OCI-LY3 (cell line): Measurements from ENCODE around the gene COQ8B.

ENCODE experiments used
- H2AFZ ChIP-seq: fragments of 200-600, 300-600 bp; shearing (Covaris generic); 2 replicates; pipeline ENCODE4 v1.6.0; 2014; ENCODE audit warnings: antibody characterized with exemption, low read depth, low read length
- H3K27ac ChIP-seq: fragments of 200-600, 300-600 bp; sonication (generic); 2 replicates; pipeline ENCODE4 v1.5.1; 2014; ENCODE audit warnings: mild to moderate bottlenecking, low read length, moderate library complexity, mixed read lengths
- H3K27me3 ChIP-seq: fragments of 200-600, 300-600 bp; sonication (generic); 2 replicates; pipeline ENCODE4 v1.6.1; 2014; ENCODE audit warnings: low read depth, low read length, mixed read lengths
- H3K36me3 ChIP-seq: fragments of 200-600, 300-600 bp; sonication (generic); replicated peaks from 2 replicates; pipeline ENCODE3; 2014; ENCODE audit warnings: low read depth, low read length, mixed read lengths
- H3K4me1 ChIP-seq: fragments of 300-600, 200-600 bp; sonication (generic); 2 replicates; pipeline ENCODE4 v1.6.1; 2014; ENCODE audit warnings: low read length, mixed read lengths
- H3K4me2 ChIP-seq: fragments of 200-600, 300-600 bp; sonication (generic); 2 replicates; pipeline ENCODE4 v1.6.1; 2014; ENCODE audit warnings: low read length, mixed read lengths
- H3K4me3 ChIP-seq: fragments of 300-600, 200-600 bp; sonication (generic); 2 replicates; pipeline ENCODE4 v1.5.1; 2014; ENCODE audit warnings: antibody characterized with exemption, mild to moderate bottlenecking, low read length, moderate library complexity
- H3K79me2 ChIP-seq: fragments of 300-600, 200-600 bp; shearing (Covaris generic); 2 replicates; pipeline ENCODE4 v1.6.1; 2014; ENCODE audit warnings: mild to moderate bottlenecking, low read length, mixed read lengths
- H3K9ac ChIP-seq: fragments of 300-600, 200-600 bp; shearing (Covaris generic); 2 replicates; pipeline ENCODE4 v1.6.0; 2014; ENCODE audit warnings: mild to moderate bottlenecking, low read length, moderate library complexity
- H3K9me3 ChIP-seq: fragments of 200-600, 300-600 bp; shearing (Covaris generic); 2 replicates; pipeline ENCODE4 v1.6.1; 2014; ENCODE audit warnings: low read length, mixed read lengths; ENCODE audit not compliant: insufficient read depth
- H4K20me1 ChIP-seq: fragments of 200-600, 300-600 bp; sonication (generic); 2 replicates; pipeline ENCODE4 v1.6.1; 2016; ENCODE audit warnings: low read length, mixed read lengths; ENCODE audit not compliant: insufficient read depth
- EZH2phosphoT487 ChIP-seq: fragments of 200-600 bp; shearing (Covaris generic); IDR thresholded peaks from 2 replicates; pipeline ENCODE4 v1.6.1; 2018; ENCODE audit warnings: antibody characterized with exemption, mixed run types, low read depth
- TF ChIP-seq, protein P1 (sequence below): fragments of 200-600, 300-600 bp; sonication (generic); IDR thresholded peaks from 2 replicates; pipeline ENCODE4 v1.5.1; 2014; ENCODE audit warnings: antibody characterized with exemption, low read length, low read depth

COQ8B gene

DNA sequence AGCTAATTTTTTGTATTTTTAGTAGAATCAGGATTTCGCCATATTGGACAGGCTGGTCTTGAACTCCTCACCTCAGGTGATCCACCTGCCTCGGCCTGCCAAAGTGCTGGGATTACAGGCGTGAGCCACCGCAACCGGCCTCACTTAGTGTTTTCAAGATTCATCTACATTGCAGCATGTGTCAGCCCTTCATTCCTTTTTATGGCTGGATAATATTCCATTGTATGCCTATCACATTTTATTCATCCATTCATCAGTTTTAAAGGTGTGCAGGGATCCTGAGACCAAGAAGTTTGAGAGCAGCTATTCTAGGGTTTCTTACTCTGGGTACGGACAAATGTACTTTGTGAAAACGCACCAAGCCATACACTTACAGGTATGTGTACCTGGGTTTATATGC lies 9.1 kb downstream of the COQ8B start:
- Histone ChIP-seq H3K4me2 (no peak overlapping the region), H3K27me3 (no peaks in the 10 kb centered on the region), H2AFZ (no peak overlapping the region), H3K4me1 (no peaks in the 10 kb centered on the region), H3K79me2 (no peaks in the 10 kb centered on the region), H3K36me3 (peaks cover 26% of the 10 kb centered on the region), H3K9me3 (no peaks in the 10 kb centered on the region), H3K4me3 (no peak overlapping the region), H3K9ac (no peak overlapping the region), H4K20me1 (no peaks in the 10 kb centered on the region), H3K27ac (no peak overlapping the region)
- TF ChIP-seq, protein P1, sequence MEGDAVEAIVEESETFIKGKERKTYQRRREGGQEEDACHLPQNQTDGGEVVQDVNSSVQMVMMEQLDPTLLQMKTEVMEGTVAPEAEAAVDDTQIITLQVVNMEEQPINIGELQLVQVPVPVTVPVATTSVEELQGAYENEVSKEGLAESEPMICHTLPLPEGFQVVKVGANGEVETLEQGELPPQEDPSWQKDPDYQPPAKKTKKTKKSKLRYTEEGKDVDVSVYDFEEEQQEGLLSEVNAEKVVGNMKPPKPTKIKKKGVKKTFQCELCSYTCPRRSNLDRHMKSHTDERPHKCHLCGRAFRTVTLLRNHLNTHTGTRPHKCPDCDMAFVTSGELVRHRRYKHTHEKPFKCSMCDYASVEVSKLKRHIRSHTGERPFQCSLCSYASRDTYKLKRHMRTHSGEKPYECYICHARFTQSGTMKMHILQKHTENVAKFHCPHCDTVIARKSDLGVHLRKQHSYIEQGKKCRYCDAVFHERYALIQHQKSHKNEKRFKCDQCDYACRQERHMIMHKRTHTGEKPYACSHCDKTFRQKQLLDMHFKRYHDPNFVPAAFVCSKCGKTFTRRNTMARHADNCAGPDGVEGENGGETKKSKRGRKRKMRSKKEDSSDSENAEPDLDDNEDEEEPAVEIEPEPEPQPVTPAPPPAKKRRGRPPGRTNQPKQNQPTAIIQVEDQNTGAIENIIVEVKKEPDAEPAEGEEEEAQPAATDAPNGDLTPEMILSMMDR: no peak
- TF ChIP-seq EZH2phosphoT487: no peak

DNA sequence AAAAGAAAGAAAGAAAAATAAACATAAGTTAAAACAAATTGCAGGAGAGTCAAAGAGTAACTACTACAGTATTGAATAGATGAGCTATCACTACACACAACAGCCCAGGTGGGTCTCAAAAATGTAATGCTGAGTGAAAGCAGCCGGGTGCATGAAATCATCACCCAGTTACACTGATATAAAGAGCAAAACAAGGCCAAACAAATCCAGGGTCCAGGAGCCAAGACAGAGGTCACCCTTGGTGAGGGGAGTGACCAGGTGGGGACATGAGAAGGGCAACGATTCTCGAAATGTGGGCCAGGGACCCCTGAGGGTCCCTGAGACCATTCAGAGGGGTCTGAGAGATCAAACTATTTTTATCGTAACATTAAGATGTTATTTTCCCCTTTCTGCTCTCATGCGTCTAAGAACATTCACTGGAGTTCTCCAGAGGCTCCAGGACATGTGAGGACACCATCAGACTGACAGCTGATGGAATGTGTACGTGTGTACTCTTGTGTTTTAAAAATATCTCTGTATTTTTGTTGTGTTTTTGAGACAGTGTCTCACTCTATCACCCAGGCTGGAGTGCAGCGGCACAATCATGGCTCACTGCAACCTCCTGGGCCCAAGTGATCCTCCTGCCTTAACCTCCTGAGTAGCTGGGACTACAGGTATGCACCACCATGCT lies 10.6 kb downstream of the COQ8B start:
- no peaks in the 10 kb centered on the region for H3K4me1 ChIP-seq
- no peaks in the 10 kb centered on the region for H3K27me3 ChIP-seq
- H3K36me3 ChIP-seq: peaks cover 38% of the 10 kb centered on the region
- H3K27ac ChIP-seq: no peak overlapping the region
- H3K4me3 ChIP-seq: no peak overlapping the region
- H3K9me3 ChIP-seq: no peaks in the 10 kb centered on the region
- no peaks in the 10 kb centered on the region for H3K79me2 ChIP-seq
- no peaks in the 10 kb centered on the region for H4K20me1 ChIP-seq
- no peak overlapping the region for H3K9ac ChIP-seq
- no peak overlapping the region for H3K4me2 ChIP-seq
- TF ChIP-seq, protein P1: no peak
- no peak for TF ChIP-seq EZH2phosphoT487
- H2AFZ ChIP-seq: no peak overlapping the region

DNA sequence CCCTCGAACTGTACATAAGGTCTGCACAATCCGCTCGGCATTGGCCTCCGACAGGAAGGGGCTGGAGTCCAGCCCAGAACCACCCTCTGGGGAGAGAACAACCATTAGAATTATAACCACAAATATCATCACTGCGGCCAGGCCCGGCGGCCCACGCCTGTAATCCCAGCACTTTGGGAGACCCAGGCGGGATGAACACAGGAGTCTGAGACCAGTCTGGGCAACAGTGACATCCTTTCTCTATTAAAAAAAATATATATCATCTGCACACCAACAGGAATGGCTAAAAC lies 11.4 kb downstream of the COQ8B start:
- Histone ChIP-seq H3K27ac (no peak overlapping the region), H2AFZ (no peak overlapping the region), H3K9me3 (no peaks in the 10 kb centered on the region), H3K36me3 (peaks cover 38% of the 10 kb centered on the region), H3K4me1 (no peaks in the 10 kb centered on the region), H3K27me3 (no peaks in the 10 kb centered on the region), H4K20me1 (no peaks in the 10 kb centered on the region), H3K4me2 (no peak overlapping the region), H3K79me2 (no peaks in the 10 kb centered on the region), H3K4me3 (no peak overlapping the region), H3K9ac (no peak overlapping the region)
- TF ChIP-seq EZH2phosphoT487: no peak
- TF ChIP-seq, protein P1: no peak

DNA sequence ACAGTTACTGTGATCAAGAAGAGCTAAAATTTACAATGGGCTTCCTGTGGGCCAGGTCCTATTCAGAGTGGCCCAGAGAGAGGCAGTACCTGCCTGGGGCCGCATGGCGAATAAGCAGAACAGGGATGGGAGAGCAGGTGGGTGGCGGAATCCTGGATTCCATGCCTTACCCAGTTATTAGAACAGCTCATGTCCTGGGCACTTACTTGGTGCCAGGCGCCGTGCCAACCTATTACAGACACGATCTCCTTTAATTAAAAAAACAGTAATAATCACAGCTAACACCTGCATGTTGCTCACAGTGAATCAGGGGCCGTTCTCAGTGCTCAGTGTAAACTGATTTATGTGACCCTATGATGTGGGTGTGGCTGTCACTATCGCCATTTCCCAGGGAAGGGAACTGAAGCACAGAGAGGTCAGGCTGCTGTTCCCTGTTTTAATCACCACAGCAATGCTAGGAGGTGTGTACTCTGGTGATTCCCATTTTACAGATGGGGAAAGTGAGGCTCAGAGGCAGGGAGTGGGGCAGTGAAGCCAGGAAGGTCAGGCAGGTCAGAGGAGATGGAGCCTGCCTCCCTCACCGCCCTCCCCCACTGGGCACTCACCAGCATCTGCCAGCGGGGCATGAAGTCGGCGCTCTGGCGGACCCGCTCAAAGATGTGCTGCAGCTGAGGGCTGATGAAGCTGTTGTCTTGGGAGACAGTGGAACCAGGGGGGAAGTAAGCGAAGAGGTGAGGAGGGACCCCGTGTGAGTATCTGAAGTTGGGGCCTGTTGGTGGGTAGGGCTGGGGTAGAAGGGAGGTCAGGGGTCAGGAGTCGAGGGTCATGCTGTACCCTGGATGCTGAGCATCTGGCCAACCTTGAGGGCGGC lies 12.0 kb downstream of the COQ8B start:
- TF ChIP-seq EZH2phosphoT487: no peak
- TF ChIP-seq, protein P1: no peak
- Histone ChIP-seq H2AFZ (no peak overlapping the region), H3K27me3 (no peaks in the 10 kb centered on the region), H3K27ac (no peak overlapping the region), H3K36me3 (peaks cover 35% of the 10 kb centered on the region), H3K9me3 (no peaks in the 10 kb centered on the region), H3K79me2 (no peaks in the 10 kb centered on the region), H4K20me1 (no peaks in the 10 kb centered on the region), H3K4me1 (no peaks in the 10 kb centered on the region), H3K9ac (no peak overlapping the region), H3K4me3 (no peak overlapping the region), H3K4me2 (no peak overlapping the region)
